IMR-90 (cell line): ENCODE measurements around the gene CDKN2B-AS1. TPM values are rescaled to one million over a fixed set of nuclear protein-coding genes. Genes with fewer than 3 reads are reported as not detected.

Source experiments
- ATAC-seq: fragments of 200-7000 bp; cut with Tn5 transposase; 2 replicates; pipeline ENCODE4 v1.9.1; 2020; ENCODE audit warnings: low read depth, mild to moderate bottlenecking, moderate library complexity
- BruUV-seq: library from RNA; stranded (reverse); fragments of 400-500 nt; replicated peaks from 2 replicates; lab custom pipeline; 2021; lab: Mats Ljungman, UMichigan
- CTCF ChIA-PET: fragments of 300-600 bp; formaldehyde crosslinking; extraction: SDS; loops from one replicate; lab custom pipeline; 2021; ENCODE audit warnings: antibody characterized with exemption; lab: Yijun Ruan, JAX
- POLR2A ChIA-PET: fragments of 300-600 bp; sonication (Branson Sonifier 250); formaldehyde crosslinking; loops from one replicate; lab custom pipeline; 2022; ENCODE audit warnings: antibody characterized with exemption; ENCODE audit not compliant: unreplicated experiment; lab: Charles Lee
- DNase-seq: peaks from one replicate; pipeline ENCODE4 v3.0.0; 2013
- H2AFZ ChIP-seq: replicated peaks from 2 replicates; pipeline ENCODE3; 2013; ENCODE audit warnings: low read length, mild to moderate bottlenecking; ENCODE audit not compliant: poor library complexity
- H2AK5ac ChIP-seq: 2 replicates; pipeline ENCODE4 v1.6.1; 2013; ENCODE audit warnings: low read depth, low read length, inconsistent platforms
- H2AK9ac ChIP-seq: replicated peaks from 2 replicates; pipeline ENCODE3; 2013; ENCODE audit warnings: mild to moderate bottlenecking, low read depth, low read length, moderate library complexity; ENCODE audit not compliant: poor library complexity
- H2BK120ac ChIP-seq: 2 replicates; pipeline ENCODE4 v1.6.1; 2013; ENCODE audit warnings: low read depth, low read length, inconsistent platforms
- H2BK15ac ChIP-seq: 3 replicates; pipeline ENCODE4 v1.6.1; 2013; ENCODE audit warnings: low read depth, low read length, inconsistent platforms
- H2BK20ac ChIP-seq: 2 replicates; pipeline ENCODE4 v1.6.1; 2013; ENCODE audit warnings: low read depth, mild to moderate bottlenecking, inconsistent platforms, low read length, moderate library complexity
- H2BK5ac ChIP-seq: 2 replicates; pipeline ENCODE4 v1.6.1; 2013; ENCODE audit warnings: mild to moderate bottlenecking, low read depth, low read length, inconsistent platforms; ENCODE audit not compliant: poor library complexity, severe bottlenecking
- H3K14ac ChIP-seq: replicated peaks from 2 replicates; pipeline ENCODE4 v1.6.1; 2013; ENCODE audit warnings: low read depth, low read length, inconsistent platforms
- H3K18ac ChIP-seq: 2 replicates; pipeline ENCODE4 v1.6.1; 2013; ENCODE audit warnings: low read depth, low read length, control low read depth
- H3K23ac ChIP-seq: 2 replicates; pipeline ENCODE4 v1.6.1; 2013; ENCODE audit warnings: low read depth, low read length, inconsistent platforms
- H3K27ac ChIP-seq: 2 replicates; pipeline ENCODE4 v1.5.1; 2013; ENCODE audit warnings: mild to moderate bottlenecking, control low read depth, low read length; ENCODE audit not compliant: insufficient read depth
- H3K27me3 ChIP-seq: 2 replicates; pipeline ENCODE4 v1.6.1; 2013; ENCODE audit warnings: low read length; ENCODE audit not compliant: control insufficient read depth, insufficient read depth
- H3K36me3 ChIP-seq: 2 replicates; pipeline ENCODE4 v1.6.1; 2013; ENCODE audit warnings: low read length, mixed read lengths; ENCODE audit not compliant: control insufficient read depth, insufficient read depth
- H3K4ac ChIP-seq: 2 replicates; pipeline ENCODE4 v1.6.1; 2013; ENCODE audit warnings: low read depth, low read length, inconsistent platforms
- H3K4me1 ChIP-seq: 2 replicates; pipeline ENCODE4 v1.6.1; 2013; ENCODE audit warnings: low read length, mixed read lengths; ENCODE audit not compliant: control insufficient read depth, insufficient read depth
- H3K4me2 ChIP-seq: 2 replicates; pipeline ENCODE4 v1.6.1; 2013; ENCODE audit warnings: low read depth, mild to moderate bottlenecking, control low read depth, low read length, moderate library complexity
- H3K4me3 ChIP-seq: 2 replicates; pipeline ENCODE4 v1.5.1; 2013; ENCODE audit warnings: low read depth, mild to moderate bottlenecking, control low read depth, low read length, moderate library complexity; ENCODE audit not compliant: insufficient read depth
- H3K56ac ChIP-seq: 2 replicates; pipeline ENCODE4 v1.6.1; 2013; ENCODE audit warnings: low read length, inconsistent platforms; ENCODE audit not compliant: insufficient read depth; ENCODE audit errors: extremely low read depth
- H3K79me1 ChIP-seq, 2 experiments: 2 replicates each; pipeline ENCODE4 v1.6.1; 2013; ENCODE audit warnings: low read length in 2 of 2, inconsistent platforms in 1 of 2, low read depth in 1 of 2
- H3K9ac ChIP-seq: 2 replicates; pipeline ENCODE4 v1.6.1; 2013; ENCODE audit warnings: low read depth, low read length, control low read depth
- H3K9me1 ChIP-seq: 2 replicates; pipeline ENCODE4 v1.6.1; 2013; ENCODE audit warnings: low read length, inconsistent platforms; ENCODE audit not compliant: insufficient read depth
- H3K9me3 ChIP-seq: 2 replicates; pipeline ENCODE4 v1.6.1; 2013; ENCODE audit warnings: low read length; ENCODE audit not compliant: control insufficient read depth, insufficient read depth
- H4K20me1 ChIP-seq: 2 replicates; pipeline ENCODE4 v1.6.1; 2013; ENCODE audit warnings: low read length, inconsistent platforms; ENCODE audit not compliant: insufficient read depth
- H4K5ac ChIP-seq: 2 replicates; pipeline ENCODE4 v1.6.1; 2013; ENCODE audit warnings: mild to moderate bottlenecking, low read depth, low read length, control low read depth
- H4K8ac ChIP-seq, 2 experiments: 2 replicates each; pipeline ENCODE4 v1.6.1; 2013; ENCODE audit warnings: low read depth in 2 of 2, low read length in 2 of 2, control low read depth in 1 of 2, inconsistent platforms in 1 of 2
- H4K91ac ChIP-seq: 2 replicates; pipeline ENCODE4 v1.6.1; 2013; ENCODE audit warnings: low read depth, low read length, inconsistent platforms; ENCODE audit not compliant: insufficient read depth
- FOS ChIP-seq: fragments of 150-350 bp; IDR thresholded peaks from 2 replicates; pipeline ENCODE4 v1.6.1; 2016; ENCODE audit warnings: low read depth, low read length
- RFX5 ChIP-seq: IDR thresholded peaks from 2 replicates; pipeline ENCODE4 v1.8.0; 2012; ENCODE audit warnings: low read depth, mild to moderate bottlenecking, low read length, moderate library complexity
- WGBS, 2 experiments: methylation state at CpG; one replicate each; pipeline versions ENCODE4 v1.1.5 to v1.1.7; 2013; ENCODE audit warnings: missing lambda C conversion rate in 2 of 2; ENCODE audit not compliant: insufficient read length in 1 of 2; ENCODE audit errors: extremely low coverage in 2 of 2; 5-methylcytosine and 5-hydroxymethylcytosine counted together
- dilution Hi-C: fragments of 300-500 bp; cut with HindIII; formaldehyde crosslinking; loops from one replicate; pipeline ENCODE4 v1.14.3; 2018; ENCODE audit warnings: low sequenced_read_pairs; ENCODE audit not compliant: unreplicated experiment
- in situ Hi-C: fragments of 300-500 bp; cut with MboI; formaldehyde crosslinking; loops from 3 replicates; pipeline ENCODE4 v1.14.3; 2019; ENCODE audit warnings: low sequenced_read_pairs, inconsistent platforms, mixed read lengths
- intact Hi-C: fragments of 100-400 bp; cut with micrococcal nuclease; formaldehyde crosslinking; loops from 2 replicates; pipeline ENCODE4 v1.10.0; 2022
- polyA plus RNA-seq, 3 experiments: library from polyadenylated mRNA; depleted of rRNA; stranded (reverse); fragments of >200 nt; gene quantifications; 2 replicates each; pipeline ENCODE4 v1.2.3, GENCODE V29; 2012; ENCODE audit warnings: low replicate concordance in 1 of 3
- total RNA-seq: library from RNA; depleted of rRNA; stranded (reverse); fragments of >200 nt; gene quantifications from 2 replicates; pipeline ENCODE4 v1.2.3, GENCODE V29; 2012

CDKN2B-AS1 gene
- total and polyA plus RNA-seq, 2 of the 4 experiments (the other 2 are of a cell fraction), result 1.0 to 1.1 TPM

GRCh38 chr9:21969011-21969940, 25.3 kb upstream of the CDKN2B-AS1 start:
- Histone ChIP-seq H2AK9ac (no peak overlapping the region), H3K4ac (no peak overlapping the region), H3K9me3 (peaks cover 12% of the 10 kb centered on the region; the same call in 1 of the 2 replicates), H3K4me3 (no peak overlapping the region), H3K27ac (no peak overlapping the region), H2AK5ac (no peak overlapping the region), H3K18ac (no peak overlapping the region), H3K27me3 (peaks cover 55% of the 10 kb centered on the region), H3K9me1 (no peaks in the 10 kb centered on the region), H4K20me1 (peaks cover under 1% of the 10 kb centered on the region; the same call in 1 of the 2 replicates), H3K4me1 (peaks cover 4% of the 10 kb centered on the region), H2AFZ (no peak overlapping the region), H3K36me3 (peaks cover 11% of the 10 kb centered on the region; the same call in 1 of the 2 replicates), H2BK15ac (no peak overlapping the region), H3K14ac (no peak overlapping the region), H4K5ac (no peak overlapping the region), H3K4me2 (no peak overlapping the region), H4K91ac (no peak overlapping the region), H3K23ac (no peak overlapping the region), H4K8ac (no peak overlapping the region), H3K9ac (no peak overlapping the region), H2BK20ac (no peak overlapping the region), H3K79me1 (no peaks in the 10 kb centered on the region), H3K56ac (no peak overlapping the region), H2BK5ac (no peak overlapping the region), H2BK120ac (no peak overlapping the region)
- no peak for ATAC-seq
- in situ Hi-C loops (loop anchor here (10.0 kb wide), 1 partner anchor 154 kb away; no protein-coding TSS in a partner anchor), intact Hi-C loops (loop anchor here (5.0 kb wide), 1 partner anchor 137 kb away; no protein-coding TSS in a partner anchor), dilution Hi-C loops (no loop called here)
- CTCF ChIA-PET, result interaction anchor here (1.2 kb wide), 1 partner anchor 156 kb away, joined by 4 read pairs; no protein-coding TSS in a partner anchor
- POLR2A ChIA-PET, result no interaction called here
- 38% methylated on average over 3 of the region's 28 CpGs; no CpG with 5 or more reads in 1 of the 2 experiments for WGBS, 2 experiments
- TF ChIP-seq FOS (no peak), RFX5 (no peak)
- no peak for DNase-seq
- no TSS peak for BruUV-seq
